Cerebellar cortex (tissue), 1 donor: Measurements from ENCODE around the gene SLC6A1.

Experiments used
- DNase-seq: peaks from one replicate; pipeline ENCODE4 v3.0.0-alpha.2; 2015; ENCODE audit warnings: low spot score

Gene SLC6A1

DNA sequence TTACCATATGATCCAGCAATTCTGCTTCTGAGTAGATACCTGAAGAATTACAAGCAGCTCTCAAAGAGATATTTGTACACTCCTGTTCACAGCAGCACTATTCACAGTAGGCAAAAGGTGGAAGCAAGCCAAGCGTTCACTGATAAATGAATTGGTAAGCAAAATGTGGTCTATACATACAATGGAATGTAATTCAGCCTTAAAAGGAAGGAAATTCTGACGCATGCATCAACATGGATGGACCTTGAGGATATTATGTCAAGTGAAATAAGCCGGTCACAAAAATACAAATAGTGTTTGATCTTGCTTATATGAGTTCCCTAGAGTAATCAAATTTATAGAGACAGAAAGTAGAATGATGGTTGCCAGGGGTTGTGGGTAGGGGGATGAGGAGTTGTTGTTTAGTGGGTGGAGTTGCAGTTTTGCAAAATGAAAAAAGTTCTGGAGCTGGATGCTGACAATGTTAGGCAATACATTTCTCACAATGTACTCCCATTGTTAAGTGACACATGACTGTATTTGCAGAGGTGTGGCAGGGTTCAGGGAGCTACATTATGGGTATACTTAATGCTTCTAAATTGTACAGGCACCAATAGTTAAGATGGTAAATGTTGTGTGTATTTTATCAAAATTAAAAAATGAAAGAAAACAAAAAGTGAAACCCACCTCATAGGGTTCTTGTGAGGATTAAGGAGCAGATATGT is 26.7 kb downstream of the SLC6A1 start:
- no peak for DNase-seq

DNA sequence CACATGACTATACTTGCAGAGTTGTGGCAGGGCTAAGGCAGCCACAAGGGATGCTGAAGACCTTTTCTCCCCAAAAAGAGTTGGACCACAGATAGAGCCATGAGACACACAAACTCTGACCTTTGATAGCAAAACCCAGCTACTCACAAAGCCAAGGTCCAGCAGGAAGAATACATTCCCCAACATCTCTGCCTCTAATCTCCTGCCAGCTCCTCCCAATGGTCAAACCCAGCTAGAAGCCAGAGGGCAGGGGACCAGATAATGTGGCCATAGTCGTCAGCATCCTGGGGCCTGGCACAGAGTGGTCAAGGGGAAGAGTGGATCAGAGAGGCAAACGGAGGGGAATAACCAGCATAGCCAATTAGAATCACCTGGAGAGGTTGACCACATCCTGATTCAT is 28.2 kb downstream of the SLC6A1 start:
- DNase-seq = no peak

DNA sequence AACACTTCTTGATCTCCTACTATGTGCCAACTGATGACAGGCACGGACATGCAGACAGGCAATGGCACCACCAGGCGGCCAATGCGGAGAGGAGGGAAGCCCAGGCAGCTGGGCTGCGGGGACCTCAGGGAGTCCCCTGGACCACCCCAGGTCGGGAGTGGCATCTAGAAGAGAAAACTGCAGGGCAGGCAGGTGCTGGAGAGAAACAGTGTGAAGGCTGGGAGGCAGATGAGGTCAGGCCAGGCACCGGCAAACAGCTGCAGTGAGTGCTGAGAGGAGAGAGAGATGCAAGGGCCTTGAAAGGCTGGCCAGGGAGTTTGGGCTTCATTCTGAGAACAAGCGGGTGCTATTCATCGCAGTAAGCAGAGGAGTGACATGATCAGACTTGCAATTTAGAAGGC is 29.1 kb downstream of the SLC6A1 start:
- DNase-seq = no peak

DNA sequence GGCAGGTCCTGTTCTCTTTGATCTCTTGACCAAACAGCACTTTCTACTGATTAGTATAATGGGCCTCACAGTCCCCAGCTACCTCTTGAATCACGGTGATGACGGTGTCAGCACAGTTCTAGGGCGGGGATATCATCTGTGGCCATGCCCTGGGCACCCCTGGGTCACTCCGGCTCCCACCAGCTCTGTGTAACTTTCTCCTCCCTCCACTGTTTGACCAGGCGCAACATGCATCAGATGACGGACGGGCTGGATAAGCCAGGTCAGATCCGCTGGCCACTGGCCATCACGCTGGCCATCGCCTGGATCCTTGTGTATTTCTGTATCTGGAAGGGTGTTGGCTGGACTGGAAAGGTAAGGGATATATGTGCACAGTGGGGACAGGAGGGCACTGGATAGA is 29.6 kb downstream of the SLC6A1 start:
- no peak for DNase-seq

DNA sequence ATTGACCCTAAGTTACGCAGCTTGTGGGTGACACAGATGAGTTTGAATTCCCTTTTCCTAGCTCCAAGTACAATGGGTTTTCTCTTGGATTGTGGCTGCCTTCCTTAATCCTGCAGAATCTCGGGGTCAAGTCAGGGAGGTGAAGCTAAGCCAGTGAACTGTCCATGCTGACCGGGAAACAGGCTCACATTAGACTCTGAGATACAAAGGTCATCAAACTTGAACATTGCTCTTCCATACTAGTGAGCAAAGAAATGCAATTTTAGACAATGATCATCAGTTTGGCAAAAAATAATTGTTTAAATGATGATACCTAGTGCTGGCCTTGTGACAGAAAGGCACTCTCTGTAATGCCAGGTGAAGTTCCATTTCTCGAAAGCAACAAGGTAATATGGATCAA is 31.6 kb downstream of the SLC6A1 start:
- no peak for DNase-seq

DNA sequence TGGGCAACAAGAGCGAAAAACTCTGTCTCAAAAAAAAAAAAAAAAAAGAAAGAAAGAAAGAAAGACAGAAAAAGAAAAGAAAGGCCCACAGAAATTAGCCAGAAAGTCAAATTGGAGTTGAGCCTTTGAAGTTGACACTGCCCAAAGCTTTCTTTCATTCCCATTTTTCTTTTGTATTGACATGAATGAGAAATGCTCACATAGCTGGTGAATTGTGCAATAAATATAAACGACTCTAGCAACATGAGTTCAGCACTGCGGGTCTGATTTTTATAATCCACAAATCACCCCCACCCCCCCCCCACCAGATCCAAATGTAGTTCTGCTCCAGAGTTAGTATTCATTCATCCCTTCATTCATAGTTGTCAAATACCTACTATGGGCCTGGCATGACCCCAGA is 37.4 kb downstream of the SLC6A1 start:
- no peak for DNase-seq

DNA sequence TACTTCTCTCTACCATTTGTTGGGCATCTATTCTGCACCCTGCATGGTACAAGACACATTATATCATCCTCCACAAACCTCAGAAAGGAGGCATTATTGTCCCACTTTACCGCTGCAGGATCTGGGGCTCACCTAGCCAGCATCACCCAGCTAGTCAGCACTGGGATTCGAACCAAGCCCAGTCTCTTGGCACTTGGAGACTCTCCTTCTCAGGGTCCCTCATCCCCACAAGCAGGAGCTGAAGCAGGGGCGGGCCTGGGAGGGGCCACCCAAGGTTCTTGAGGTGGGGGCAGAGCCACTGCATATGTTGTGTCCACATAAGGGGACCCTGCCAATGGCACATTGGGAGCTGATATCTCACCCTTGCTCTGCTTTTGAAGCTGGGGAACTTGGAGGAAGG is 41.3 kb downstream of the SLC6A1 start:
- DNase-seq = no peak

DNA sequence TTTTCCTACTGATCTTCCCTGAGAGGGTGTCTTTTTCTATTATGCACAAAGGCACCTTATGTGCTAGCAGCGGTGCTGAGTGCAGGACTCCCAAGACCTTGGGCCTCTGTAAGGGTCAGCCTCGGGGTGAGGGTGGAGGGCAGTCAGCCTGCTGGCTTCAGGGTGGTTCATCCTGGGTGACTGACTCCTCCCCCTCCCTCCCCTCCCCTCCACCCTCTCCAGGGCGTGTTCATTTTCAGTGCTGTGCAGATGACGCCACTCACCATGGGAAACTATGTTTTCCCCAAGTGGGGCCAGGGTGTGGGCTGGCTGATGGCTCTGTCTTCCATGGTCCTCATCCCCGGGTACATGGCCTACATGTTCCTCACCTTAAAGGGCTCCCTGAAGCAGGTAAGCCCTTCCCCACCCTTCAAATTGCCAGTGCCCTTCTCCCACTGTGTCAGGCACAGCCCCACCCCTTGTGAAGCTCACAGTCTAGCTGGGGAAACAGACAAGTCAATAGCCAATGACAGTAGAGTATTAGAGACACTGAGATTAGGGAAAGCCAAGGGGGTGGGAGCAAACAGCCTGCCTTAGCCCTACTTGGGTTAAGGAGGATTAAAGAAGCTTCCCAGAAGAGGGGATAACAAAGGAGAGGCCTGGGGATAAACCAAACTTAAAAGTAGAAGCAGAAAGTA is 41.9 kb downstream of the SLC6A1 start:
- DNase-seq = no peak

DNA sequence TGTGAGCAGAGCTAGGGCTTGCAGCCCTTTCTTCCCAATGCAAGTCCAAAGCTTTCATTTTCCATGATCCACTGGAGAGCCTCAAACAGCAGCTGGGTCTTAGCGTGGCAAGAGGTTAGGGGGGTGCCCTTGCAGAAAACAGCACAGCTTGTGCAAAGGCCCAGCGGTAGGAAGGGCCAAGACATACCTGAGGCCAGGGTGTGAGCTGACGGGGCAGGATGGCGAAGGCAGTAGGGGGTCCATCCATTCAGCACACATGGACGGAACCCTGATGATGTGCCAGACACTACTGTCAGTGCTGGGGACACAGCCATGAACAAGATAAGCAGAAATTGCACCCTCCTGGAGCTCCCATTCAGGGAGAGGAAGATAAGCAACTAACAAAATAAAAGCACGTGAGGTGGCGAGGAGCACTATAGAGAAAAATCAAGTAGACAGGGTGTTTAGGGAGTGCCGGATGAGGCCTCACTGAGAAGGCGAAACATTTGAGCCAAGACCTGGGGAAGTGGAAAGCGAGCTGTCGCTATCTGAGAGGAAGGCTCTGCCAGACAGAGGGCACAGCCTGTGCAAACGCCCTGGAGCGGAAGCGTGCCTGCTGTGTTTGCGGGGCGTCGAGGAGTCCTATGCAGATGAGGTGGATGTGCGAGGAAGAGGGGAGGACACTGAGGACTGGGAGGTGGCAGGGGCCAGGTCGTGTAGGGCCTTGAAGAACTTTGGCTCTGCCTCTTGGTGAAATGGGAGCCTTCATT is 43.4 kb downstream of the SLC6A1 start:
- no peak for DNase-seq

DNA sequence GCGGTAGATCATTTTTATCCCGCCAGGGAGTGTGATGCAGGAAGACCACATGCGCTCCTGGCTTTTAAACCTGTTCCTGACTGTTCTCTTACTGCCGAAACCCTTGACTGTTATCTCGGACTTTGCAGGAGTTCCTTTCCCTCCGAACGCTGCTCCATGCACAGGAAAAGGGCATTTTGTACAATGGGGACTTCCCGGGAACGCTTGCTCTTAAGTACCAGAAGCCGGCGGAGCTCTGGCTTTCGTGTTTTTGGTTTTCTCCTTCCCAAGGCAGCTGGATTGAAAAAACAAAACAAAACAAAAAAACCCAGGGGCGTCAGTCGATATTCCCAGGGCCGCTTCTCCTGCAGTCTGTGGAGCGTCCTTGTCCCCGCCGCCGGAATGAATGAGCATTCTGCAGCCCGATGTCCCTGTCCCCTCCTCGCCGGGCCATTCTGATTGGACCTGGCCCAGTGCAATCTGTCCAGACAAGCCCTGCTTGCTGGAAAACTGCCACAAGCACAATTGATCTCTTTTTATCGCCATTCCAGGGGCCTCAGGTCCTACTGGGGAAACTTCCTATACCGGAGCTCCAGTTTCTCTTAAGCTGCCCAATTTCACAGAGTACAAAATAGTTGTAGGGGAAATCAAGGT is 44.8 kb downstream of the SLC6A1 start:
- no peak for DNase-seq

DNA sequence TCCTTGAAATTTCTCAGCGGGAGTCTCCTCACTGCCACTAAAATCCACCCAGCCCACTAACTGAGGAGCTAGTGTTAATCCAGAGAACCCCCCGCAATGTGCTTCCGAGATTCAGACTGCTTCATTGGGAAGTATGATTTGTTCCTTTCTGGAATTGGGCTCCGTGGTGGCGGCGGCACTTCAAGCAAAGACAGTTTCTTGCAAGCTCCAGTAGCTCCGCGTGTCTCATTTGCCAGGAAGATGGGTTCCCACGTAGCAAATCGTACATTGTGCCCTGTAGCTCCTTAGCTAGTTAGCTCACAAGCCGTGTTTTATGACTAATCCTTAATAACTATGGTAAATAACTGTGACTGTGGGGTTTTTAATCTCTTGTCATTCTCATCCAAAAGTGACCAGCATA is 45.4 kb downstream of the SLC6A1 start:
- DNase-seq = no peak

DNA sequence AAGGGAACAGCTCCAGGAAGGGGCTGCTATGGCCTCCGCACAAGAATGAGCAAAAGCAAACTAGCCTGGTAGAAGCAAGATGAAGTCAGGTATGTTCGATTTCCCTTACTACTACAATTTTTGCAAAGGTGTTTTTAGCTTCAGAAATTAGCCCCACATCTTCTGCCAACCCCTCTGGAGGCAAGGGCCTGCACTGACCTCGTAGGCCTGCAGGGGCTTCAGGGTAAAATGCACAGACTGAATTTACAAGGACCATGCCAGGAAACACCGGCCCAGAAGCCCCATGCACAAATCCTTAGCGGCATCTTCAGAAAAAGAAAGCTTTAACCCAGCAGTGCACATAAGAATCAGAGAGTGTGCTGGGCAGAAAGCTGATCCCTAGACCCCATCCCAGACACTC is 53.0 kb downstream of the SLC6A1 start:
- no peak for DNase-seq

DNA sequence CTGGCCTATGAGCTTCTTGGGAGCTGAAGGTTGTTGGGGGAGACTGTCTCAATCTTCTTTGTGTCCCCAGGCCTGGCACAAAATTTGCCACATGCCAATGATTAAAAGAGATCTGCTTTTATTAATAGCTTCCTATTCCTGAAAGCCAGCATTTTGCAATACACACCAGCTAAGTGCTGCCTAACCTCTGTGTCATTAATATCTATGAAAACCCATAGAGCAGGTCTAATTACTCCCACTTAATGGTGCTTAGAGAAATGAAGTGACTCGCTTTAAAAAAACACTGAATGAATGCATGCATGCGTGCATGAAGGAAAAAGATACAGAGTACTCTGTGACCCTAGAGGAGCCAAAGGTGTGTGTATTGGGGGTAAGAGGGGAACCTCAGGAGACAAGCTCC is 55.0 kb downstream of the SLC6A1 start:
- DNase-seq = no peak

DNA sequence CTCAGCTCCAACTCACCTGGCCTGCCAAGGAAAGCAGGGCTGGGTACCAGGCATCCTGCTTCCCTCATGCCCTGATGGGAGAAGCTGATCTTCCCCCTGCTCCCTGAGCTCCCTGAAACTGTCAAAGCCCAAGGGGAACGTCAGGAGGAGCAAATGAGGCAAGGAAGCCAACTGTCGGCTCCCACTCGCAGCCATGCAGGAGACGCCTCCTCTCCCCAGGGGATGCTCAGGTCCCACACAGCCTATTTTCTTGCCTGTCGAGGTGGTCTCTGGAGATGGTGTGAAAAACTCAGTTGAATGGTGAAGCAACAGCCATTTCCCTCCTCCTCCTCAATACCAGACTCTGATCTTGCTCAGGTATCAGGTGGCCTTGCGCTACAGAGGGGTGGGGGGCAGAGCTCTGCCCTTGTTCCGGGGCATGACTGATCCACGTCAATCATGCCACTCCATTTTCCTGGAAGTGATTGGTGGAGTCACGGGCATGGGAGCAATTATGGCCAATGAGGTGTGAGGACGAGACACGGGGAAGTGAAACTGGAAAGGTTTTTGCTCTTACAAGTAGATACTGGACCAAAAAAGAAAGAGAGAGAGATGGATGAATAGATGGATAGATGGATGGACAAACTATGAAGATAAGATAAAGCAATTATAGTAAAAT is 58.2 kb downstream of the SLC6A1 start:
- DNase-seq = no peak

DNA sequence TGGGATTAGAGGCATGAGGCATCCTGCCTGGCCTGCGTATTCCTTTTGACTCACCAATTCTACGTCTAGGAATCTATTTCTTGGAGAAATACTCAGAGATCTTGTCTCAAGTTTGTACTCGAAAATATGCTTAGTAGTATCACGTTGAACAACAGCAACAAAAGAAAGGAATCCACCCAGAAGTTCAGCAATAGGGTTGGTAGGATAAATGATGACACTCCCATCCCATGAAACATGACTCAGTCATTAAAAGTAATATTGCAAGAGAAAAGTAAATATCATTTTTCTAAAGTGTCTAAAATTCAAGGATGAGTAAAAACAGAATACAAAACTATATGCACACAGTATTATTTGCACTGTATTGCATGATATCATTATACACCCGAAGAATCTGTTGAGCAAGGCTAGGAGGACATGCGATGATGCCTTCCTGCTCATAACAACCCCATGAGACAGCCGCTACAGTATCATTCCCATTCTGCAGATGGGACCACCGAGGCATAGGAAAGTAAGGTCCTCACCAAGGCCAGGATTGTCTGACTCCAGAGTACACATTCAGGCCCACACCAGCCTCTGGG is 61.5 kb downstream of the SLC6A1 start:
- DNase-seq = no peak

DNA sequence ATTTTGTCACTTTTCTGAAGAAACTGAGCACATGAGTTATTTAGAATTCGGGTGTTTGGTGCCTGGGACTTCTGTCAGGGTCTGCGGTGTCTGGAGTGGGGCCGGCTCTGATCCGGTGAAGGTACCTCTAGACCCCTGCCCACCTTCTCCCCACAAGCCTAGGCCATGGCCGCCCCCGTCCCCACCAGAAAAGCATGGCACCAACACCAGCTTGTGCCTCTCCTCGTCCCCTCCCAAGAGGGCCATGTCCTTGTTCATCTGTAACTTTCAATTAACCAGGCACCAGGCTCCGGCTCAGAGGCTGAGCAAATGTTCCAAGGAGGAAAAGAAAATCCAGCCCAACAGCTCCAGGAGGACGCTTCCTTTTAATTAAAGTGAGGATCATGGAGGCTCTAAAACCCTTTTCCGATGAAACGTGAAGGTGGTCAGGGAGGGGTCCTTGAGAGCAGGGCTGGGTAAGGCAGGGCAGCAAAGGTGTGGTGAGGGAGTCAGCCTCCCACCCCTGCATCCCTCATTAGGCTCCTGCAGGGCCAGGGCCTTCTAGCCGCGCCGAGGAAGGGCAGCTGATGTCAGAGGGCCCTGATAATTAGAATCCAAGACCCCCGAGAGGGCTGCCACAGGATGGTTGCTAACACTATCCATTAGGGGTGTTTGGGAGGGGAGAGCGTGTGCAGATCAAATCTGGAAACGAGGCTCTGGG is 62.3 kb downstream of the SLC6A1 start:
- DNase-seq = no peak

DNA sequence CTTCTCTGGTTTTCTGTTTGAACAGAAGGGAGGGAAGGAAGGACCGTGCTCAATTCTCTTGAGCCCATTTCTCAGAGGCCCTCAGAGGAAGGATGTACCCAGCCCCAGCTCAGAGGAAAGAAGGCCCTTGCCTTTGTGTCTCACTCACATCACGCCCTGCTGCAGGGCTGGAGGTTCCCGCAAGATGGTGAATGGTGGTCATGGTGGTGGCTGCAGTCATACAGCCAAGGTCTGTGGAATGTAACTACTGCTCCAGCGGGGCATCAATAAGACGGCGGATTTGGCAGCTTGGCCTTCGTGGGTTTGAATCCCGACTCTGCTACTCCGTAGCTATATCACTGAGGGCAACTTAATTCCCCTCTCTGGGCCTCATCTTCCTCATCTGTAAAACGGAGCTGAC is 62.9 kb downstream of the SLC6A1 start:
- DNase-seq = no peak

DNA sequence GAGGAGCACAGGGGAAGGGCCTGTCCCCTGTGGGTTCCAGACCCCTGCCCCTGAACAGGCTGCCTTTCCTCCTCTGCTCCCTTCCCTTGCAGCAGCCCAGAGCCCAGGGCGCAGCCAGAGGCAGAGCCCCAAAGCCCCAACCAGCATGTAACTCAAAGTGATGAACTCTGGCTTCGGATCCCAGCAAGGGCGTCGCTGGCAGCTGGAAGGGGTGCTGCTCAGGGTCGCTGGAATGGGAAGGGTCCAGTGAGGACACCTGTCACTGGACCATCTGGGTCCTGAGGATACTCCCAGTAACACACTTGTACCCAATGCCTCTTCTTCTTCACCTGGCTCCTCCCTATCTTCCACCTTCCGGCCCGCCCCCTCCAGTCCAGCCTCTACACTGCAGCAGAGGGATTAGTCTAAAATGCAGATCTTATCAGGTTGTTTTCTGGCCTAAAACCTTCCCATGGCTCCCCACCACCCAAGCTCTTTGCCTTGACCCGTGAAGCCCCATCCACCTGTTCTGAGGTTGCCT is 64.0 kb downstream of the SLC6A1 start:
- no peak for DNase-seq

DNA sequence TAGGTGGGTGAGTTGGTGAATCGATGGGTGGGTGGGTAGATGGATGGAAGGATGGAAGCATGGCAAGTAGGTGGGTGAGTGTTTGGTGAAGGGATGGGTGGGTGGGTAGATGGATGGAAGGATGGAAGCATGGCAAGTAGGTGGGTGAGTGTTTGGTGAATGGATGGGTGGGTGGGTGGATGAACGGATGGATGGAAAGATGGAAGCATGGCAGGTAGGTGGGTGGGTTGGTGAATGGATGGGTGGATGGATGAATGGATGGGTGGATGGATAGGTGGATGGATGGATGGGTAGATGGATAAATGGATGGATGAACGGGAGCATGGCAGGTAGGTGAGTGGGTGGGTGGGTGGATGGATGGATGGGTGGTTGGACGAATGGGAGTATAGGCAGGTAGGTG is 65.1 kb downstream of the SLC6A1 start:
- no peak for DNase-seq

DNA sequence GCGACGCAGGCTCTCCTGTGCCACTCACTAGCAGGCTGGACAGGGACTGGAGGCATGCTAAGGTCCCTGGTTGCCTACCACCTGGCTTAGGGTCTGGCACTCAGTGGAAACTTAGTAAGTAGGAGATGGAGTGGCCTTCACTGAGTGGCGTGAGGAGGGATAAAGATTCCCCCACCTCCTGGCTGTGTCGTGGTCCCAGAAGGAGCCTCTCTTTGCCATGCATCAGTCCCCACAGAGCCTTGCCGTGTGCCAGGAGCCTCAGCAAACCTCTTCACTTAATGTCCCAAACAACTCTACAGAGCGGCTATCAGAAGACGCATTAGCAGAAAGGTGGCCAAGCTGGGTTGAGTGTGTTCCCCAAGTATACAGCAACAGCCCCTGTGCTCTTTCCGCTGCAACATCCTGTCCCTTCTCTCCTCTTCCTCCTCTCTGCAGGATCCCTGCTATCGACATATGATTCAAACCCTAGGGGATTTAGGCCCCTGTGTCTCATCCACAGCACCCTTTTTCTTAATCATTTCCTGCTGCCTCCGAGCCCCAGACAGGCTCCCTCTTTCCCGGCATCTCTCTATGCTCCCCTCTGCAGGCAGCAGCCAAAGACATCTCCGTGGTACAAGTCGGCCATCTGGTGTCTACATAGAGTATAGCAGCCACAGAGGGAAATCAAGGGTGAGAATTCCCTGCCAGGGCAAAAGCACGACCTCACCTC is 66.7 kb downstream of the SLC6A1 start:
- peak; percentile 63 for DNase-seq

DNA sequence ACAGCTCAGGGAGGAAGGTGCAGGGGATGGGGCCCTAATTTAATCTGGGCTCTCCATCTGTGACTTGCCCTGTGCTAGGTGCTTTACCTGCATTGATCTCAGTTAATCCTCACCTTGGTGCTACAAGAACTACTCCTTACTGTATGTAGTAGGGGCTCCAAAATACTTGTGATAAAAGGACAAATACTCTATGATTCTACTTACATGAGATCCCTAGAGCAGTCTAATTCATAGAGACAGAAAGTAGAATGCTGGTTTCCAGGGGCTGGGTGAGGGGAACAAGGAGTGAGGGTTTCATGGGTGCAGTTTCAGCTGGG is 67.2 kb downstream of the SLC6A1 start:
- no peak for DNase-seq
